ENCODE data around the gene HTR3C. TPM values are rescaled to one million over a fixed set of nuclear protein-coding genes. Genes with fewer than 3 reads are reported as not detected.
"Not testable (repeated sequence)": the region's sequence is repeated elsewhere in the genome, so short reads cannot be mapped to it uniquely, and the experiment has no call there.

Gene HTR3C
- total RNA-seq, result under 1 TPM in 2 of 3 donors, not detected in 1; 0.17 to 0.41 TPM
- long read RNA-seq, donor 1, result 0 reads
- long read RNA-seq, donor 2, result 0 reads

- no peak for DNase-seq
- TF ChIP-seq CTCF (IDR thresholded peaks at IDR 0.05), result no peak
- intact Hi-C loops (cut with DNase I, micrococcal nuclease), result no loop called here
- no peak for ATAC-seq
- Histone ChIP-seq H3K36me3 (ENCODE audit: low read depth) (no peaks in the 10 kb centered on the region), H3K4me3 (no peak within 1 kb of the TSS), H3K9me3 (no peaks in the 10 kb centered on the region), H3K4me1 (ENCODE audit: low read depth) (no peaks in the 10 kb centered on the region)
Measured at GRCh38 chr3:184052767-184053166, at the start of gene HTR3C. HTR3C (plus strand) TSS chr3:184053047; CDS start chr3:184053081, 34 bp downstream.

GRCh38 chr3:184003187-184003967, 49.5 kb upstream of the HTR3C start:
- no peaks in the 10 kb centered on the region for H3K9me3 ChIP-seq
- no peak for TF ChIP-seq CTCF (IDR thresholded peaks at IDR 0.05)
- H3K4me1 ChIP-seq (ENCODE audit: low read depth), result peaks cover 17% of the 10 kb centered on the region
- no peak for DNase-seq
- H3K4me3 ChIP-seq, result no peak overlapping the region
- ATAC-seq, result no peak
- H3K36me3 ChIP-seq (ENCODE audit: low read depth), result no peaks in the 10 kb centered on the region
- intact Hi-C loops (cut with DNase I, micrococcal nuclease), result no loop called here

GRCh38 chr3:184004476-184004875, 48.4 kb upstream of the HTR3C start:
- no peaks in the 10 kb centered on the region for H3K36me3 ChIP-seq (ENCODE audit: low read depth)
- H3K9me3 ChIP-seq, result no peaks in the 10 kb centered on the region
- DNase-seq (peak in 1 of 3 donors; percentile 31), ATAC-seq (no peak)
- H3K4me3 ChIP-seq, result no peak overlapping the region
- intact Hi-C loops (cut with DNase I, micrococcal nuclease), result no loop called here
- H3K4me1 ChIP-seq (ENCODE audit: low read depth), result peaks cover 17% of the 10 kb centered on the region
- TF ChIP-seq CTCF (IDR thresholded peaks at IDR 0.05), result no peak

- Histone ChIP-seq H3K4me1 (ENCODE audit: low read depth) (peaks cover 17% of the 10 kb centered on the region), H3K9me3 (no peaks in the 10 kb centered on the region), H3K4me3 (no peak overlapping the region), H3K36me3 (ENCODE audit: low read depth) (no peaks in the 10 kb centered on the region)
- intact Hi-C loops (cut with DNase I, micrococcal nuclease), result no loop called here
- ATAC-seq (peak; percentile 97), DNase-seq (peak; percentile 88 to 94 (median 91))
- TF ChIP-seq CTCF (IDR thresholded peaks at IDR 0.05), result no peak
Measured at GRCh38 chr3:184005941-184006507, 46.8 kb upstream of the HTR3C start.

GRCh38 chr3:184007143-184007813, 45.6 kb upstream of the HTR3C start:
- peaks cover 17% of the 10 kb centered on the region for H3K4me1 ChIP-seq (ENCODE audit: low read depth)
- DNase-seq, result peak in 2 of 3 donors; percentile 58 to 59
- peak; percentile 45 for ATAC-seq

GRCh38 chr3:184008161-184008560, 44.7 kb upstream of the HTR3C start:
- TF ChIP-seq CTCF (IDR thresholded peaks at IDR 0.05), result no peak
- intact Hi-C loops (cut with DNase I, micrococcal nuclease), result no loop called here
- Histone ChIP-seq H3K9me3 (no peaks in the 10 kb centered on the region), H3K36me3 (ENCODE audit: low read depth) (no peaks in the 10 kb centered on the region), H3K4me1 (ENCODE audit: low read depth) (peaks cover 23% of the 10 kb centered on the region), H3K4me3 (no peak overlapping the region)
- ATAC-seq (no peak), DNase-seq (no peak)

More at GRCh38 chr3:184007143-184007813, 45.6 kb upstream of the HTR3C start:
- intact Hi-C loops (cut with DNase I, micrococcal nuclease); H3K36me3 ChIP-seq (ENCODE audit: low read depth); H3K4me3 ChIP-seq; H3K9me3 ChIP-seq: not testable (repeated sequence)

All from mucosa of descending colon (tissue), 3 donors.